HG03558 (cell line): ENCODE data around the gene SPATS2.

ENCODE experiments used
- ATAC-seq: cut with Tn5 transposase; IDR thresholded peaks from one replicate; pipeline ENCODE4 v1.9.1; 2021; ENCODE audit warnings: moderate number of reproducible peaks; ENCODE audit not compliant: unreplicated experiment; ENCODE audit errors: extremely low read depth

SPATS2 gene

DNA sequence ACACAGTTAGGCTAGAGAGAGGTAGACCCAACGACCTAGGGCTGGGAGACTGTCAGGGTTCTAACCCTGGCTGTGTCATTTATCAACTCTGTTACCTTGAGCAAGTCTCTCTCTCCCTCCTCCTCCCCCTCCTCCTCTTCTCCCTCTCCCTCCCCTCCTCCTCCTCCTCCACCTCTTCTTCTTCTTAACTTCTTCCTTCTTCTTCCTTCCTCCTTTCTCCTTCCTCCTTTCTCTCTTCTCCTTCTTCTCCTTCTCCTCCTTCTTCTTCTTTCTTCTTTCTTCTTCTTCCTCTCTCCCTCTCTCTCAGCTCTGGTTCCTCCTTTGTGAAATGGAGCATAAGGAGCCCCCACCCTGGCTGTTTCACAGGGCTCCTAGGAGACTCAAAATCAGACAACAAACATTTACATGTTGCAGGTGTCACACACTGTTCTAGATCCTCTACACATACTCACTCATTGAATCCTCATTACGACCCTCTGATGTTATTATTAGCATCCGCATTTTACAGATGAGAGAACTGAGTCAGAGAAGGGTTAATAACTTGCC is 169.3 kb downstream of the SPATS2 start:
- no peak for ATAC-seq

DNA sequence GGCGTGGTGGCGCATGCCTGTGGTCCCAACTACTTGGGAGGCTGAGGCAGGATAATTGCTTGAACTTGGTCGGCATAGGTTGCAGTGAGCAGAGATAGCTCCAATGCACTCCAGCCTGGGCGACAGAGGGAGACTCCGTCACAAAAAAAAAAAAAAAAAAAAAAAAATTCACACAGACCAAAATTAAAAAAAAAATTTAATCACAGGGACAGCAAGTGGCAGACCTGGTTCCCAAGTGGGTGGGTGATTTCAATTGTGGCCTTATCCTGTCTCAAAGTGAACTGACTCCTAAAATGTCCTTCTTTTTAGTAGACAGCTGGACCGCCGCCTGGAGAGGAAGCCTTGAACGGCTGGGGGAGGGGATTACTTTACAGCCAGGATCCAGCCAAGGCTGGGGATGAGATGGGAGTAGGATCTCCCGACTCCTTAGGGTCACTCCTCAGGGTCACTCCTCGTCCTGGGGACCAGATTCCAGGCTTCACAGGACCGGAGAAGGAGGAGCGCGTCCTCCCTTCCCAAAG is 170.0 kb downstream of the SPATS2 start:
- ATAC-seq = no peak

DNA sequence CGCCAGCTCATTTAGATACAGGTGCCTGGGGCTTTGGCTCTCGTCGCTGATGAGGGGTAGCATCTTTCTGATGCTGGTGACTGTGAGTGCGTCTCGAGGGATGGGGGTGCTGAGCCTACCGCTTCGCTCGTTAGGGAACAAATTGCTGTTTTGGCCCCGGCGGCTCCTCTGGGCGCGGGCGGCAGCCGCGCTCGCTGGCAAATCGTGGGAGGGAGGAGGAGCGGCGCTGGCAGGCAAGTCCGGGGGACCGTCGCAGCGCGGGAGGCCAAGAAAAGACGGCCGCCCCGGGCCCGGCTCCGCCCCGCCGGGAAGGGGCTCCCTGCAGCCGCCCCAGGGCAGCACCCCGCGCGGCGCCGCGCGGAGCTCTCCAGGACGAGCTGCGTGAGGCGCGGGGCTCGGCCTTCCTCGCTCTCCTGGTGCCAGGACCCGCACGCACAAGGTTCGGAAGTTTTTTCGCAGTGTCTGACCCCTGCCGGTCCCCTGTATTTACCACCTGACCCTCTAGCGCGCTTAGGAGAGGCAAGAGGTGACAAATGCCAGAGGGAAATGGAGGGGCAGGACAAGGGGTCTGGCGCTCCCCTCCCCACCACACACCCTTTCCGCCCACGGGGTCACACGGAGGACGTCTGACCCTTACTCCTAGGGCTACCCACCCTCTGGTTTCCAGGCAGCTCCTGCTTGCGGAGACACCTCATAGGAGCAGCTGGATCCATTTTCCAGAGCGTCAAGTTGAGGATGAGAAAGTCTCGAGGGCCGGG is 170.7 kb downstream of the SPATS2 start:
- no peak for ATAC-seq

DNA sequence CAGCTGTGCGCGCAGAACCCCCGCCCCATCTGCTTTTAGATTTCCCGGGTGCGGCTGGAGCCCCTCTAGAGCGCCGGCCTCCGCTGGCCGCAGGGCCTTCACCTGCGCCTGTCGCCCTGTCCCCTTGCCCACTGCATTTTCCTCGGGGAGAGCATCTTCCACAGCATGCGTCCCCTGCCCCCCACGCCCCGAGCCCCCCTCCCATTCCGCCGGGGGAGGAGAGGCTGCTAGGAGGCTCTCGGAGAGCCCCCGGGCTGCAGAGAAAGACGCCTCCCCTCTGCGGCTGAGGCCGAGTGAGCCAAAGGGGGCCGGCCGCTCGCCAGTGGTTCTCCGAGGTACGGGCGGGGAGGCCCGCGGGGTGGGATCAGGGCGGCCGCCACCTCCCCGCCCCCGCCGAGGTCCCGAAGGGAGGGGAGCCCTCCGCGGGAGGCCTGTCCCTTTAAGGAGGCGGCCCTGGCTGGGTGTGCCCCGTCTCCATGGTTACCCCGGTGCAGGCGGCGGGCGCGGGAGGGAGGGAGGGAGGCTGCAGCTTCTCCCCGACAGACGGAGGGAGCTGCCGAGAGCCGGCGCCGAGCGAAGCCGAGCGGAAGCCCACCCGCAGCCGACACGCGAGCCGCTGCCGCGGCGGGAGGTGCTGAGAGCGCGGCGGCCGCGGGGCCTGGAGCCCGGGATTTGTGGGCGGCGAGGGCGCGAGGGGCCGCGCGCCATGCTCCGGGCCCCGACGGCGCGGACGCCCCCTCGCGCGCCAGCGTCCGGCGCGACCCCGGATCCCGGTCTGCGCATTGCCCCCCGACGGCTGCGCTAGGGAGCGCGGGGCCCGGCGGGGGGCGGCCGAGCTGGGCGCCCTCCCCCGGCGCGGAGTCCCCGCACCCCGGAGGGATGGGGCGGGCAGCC is 171.5 kb downstream of the SPATS2 start, which contains the start of gene KCNH3:
Gene KCNH3, plus strand, starts transcription at position 521 of the 894 bp plus-strand sequence. CDS start 387 bp downstream, outside the sequence.
- no peak for ATAC-seq

DNA sequence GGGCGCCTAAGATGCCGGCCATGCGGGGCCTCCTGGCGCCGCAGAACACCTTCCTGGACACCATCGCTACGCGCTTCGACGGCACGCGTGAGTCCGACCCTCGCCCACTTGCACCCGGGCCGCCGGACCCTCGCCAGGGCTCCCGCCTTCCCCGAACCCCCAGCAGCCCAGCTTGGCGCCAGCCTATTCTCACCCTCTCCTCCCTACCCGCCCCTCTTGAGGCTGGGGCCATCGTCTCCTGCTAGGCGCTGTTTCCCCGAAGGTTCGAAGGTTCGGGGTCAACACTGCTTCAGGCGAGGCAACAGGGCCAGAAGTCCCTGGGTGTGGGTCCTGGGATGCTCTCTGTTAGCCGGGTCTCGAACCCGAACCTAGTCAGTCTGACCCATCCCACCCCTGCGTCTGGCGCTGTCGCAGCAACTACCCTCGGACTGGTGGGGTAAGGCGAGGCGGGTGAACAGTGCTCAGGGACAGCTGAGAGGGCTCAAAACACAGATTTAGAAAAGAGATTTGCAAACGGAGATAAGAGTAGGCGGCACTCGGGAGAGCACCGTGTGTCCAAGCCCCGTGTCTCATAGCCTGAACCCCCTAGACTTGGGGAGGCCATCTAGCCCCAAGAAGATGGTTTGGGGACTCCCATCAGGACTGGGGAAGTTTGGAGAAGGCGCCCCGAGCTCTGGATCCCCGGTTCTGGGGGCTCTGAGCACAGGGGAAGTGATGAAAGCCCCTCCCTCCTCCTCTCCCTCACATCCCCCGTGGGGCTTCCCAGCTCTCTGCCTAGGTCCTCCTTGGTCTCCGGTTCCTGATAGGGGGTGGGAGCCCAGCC is 172.4 kb downstream of the SPATS2 start:
- ATAC-seq = no peak

DNA sequence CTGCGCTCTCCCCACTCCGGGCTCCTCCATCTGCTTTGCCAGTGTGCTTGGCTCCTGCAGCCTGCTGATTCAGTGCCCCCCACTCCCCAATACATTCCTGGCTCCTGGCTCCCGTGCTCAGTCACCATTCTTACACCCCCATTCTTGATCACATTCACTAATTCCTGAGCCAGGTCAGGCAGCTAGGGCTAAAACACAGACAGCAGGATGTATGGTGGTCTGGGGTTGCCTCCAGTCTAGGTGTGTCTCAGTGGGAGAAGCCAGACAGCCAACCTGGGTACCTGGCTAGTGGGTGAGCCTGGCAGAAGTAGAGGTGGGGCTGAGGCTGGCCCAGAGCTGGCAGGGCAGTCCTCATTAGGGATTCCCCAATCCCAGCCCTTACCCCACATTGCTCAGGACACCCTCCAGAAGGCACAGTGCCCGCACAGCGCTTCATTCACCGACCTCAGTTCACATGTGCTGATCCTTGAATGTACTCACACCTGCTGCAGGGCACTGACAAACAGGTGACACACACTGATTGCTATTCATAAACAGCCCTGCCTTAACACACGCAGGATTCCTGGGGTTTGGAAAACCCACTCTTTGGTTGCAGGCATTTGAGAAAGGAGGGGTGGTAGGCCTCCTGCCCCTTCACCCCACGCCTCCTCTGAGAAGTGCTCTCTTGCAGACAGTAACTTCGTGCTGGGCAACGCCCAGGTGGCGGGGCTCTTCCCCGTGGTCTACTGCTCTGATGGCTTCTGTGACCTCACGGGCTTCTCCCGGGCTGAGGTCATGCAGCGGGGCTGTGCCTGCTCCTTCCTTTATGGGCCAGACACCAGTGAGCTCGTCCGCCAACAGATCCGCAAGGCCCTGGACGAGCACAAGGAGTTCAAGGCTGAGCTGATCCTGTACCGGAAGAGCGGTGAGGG is 173.2 kb downstream of the SPATS2 start:
- no peak for ATAC-seq

DNA sequence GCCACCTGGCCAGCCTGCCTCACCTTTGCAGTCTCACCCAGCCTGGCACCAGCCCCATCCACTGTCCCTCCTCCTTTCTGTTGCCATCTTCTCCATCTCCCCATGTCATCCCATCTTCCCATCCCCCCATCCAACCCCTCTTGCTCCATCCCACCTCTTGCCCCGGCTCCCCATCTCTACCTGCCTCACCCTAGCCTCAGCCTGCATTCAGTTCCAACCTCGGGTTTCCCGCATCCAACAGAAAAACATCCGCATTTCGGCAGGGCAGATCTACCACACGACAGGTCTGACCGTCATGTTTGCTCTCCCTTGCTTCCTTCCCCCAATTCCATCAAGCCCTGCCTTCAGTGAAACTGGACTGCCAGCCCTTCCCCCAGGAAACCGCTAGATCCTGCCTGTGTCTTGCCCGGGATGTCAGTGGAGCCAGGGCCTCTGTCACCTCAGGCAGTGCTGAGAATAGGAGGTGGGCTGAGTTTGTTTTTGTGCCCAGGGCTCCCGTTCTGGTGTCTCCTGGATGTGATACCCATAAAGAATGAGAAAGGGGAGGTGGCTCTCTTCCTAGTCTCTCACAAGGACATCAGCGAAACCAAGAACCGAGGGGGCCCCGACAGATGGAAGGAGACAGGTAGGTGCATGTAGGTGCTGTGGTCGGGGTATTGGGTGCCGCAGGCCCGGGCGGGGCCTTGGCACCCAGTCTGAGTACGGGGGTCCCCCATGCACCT is 174.0 kb downstream of the SPATS2 start:
- ATAC-seq = no peak

DNA sequence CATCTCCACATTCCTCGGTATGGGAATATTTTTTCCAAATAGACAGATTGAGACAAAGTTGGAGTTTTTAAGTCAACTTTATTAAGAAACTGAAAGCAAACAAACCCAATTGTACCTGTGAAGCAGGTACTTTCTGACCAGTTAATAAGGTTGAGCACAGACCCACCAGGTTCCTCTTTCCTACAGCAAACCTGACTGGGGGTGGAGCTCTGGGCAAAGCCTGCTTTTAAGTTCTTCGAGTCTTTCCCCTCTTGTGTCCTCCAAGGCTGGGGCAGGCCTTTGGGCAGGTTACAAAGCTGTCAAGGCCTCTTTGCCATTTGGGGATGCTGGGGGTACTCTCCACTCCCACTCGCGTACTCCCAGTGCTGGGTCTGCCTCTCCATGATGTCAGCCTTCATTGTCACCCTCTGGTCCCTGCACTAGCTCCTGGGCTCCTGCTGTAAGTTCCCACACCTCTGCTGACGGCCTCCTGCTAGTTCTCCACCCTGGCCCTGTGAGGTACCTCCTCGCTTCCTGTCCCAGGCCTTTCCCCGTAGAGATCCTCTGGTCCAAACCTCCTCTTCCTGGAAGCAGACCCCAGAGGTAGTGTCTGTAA is 174.7 kb downstream of the SPATS2 start:
- no peak for ATAC-seq

DNA sequence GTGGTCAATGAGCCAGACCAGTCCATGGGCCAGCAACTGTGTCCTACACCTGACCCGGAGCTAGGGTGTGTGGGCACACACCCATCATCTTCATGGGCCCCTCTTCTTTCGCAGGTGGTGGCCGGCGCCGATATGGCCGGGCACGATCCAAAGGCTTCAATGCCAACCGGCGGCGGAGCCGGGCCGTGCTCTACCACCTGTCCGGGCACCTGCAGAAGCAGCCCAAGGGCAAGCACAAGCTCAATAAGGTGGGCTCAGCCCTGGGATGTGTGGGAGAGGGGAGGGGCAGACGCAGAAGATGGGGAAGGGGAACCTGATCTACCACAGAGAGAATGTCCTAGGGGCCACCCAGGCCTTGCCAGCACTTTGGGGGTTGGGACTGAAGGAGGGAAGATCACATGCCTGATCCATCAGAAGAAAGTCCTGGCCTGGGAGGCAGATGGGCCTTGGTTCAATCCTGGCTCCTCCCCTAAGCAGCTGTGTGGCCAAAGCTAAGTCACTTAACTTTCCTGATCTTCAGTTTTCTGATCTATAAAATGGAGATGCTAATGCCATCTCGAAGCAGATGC is 175.4 kb downstream of the SPATS2 start:
- ATAC-seq = no peak

DNA sequence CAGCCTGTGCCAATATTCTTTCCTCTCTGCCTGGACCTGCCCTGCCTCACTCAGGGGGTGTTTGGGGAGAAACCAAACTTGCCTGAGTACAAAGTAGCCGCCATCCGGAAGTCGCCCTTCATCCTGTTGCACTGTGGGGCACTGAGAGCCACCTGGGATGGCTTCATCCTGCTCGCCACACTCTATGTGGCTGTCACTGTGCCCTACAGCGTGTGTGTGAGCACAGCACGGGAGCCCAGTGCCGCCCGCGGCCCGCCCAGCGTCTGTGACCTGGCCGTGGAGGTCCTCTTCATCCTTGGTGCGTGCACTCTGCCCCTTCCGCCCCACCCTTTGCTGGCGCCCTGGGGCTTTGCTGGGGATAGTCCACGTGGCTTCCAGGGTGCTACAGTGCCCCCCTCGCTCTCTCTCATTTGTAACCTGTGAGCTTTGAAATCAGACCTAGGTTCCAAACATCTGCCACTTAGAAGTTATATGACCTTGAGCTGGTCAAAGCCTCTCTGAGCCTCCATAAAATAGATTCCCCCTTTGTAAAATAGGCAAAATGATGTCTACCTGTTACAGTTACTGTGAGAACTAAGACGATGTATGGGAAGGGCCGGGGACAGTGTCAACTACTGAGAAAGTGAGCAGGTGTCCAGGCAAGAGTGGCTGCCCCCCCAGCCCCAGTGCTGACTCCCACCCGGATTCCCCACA is 176.1 kb downstream of the SPATS2 start:
- ATAC-seq = no peak

DNA sequence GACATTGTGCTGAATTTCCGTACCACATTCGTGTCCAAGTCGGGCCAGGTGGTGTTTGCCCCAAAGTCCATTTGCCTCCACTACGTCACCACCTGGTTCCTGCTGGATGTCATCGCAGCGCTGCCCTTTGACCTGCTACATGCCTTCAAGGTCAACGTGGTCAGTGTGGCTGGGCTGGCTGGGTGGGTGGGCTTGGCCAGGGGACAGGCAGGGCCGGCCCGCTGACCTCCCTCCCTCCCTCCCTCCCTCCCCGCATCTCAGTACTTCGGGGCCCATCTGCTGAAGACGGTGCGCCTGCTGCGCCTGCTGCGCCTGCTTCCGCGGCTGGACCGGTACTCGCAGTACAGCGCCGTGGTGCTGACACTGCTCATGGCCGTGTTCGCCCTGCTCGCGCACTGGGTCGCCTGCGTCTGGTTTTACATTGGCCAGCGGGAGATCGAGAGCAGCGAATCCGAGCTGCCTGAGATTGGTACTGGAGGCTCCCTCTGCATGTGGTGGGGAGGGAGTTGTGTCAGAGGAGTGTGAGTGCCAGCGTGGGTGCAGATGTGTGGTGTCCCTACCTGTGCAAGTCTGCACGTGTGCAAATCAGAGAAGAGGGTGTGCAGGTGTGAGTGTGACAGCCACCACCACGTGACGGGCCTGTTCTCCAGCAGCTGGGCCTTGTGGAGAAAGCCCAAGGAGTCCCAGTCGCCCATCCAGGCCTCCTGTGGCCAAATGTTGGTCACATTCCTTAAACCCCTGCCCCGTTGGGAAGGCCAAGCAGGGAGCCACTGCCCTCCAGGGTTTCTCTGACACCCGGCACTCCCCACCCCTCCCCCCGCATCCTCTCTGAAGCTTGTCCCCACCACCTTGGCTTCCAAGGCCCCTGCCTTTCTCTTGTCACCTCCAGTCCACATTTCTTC is 176.9 kb downstream of the SPATS2 start:
- ATAC-seq = no peak

DNA sequence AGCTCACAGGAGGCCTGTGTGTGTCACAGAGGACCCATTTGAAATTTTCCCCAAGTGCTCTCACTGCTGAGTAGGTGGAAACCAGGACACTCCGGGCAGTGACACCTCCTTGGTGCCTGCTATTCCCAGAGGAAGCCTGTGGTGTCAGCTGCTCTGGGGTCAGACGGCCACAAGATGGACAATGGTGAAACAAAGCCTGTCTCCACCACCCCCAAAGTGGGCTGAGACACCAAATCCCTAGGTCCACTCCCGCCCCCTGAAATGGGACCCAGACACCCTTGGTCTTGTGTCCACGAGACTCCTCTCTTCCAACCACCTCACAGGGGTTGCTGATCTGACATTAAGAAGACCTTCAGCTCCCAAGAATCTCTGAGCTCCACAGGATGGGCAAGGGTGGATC is 178.6 kb downstream of the SPATS2 start:
- no peak for ATAC-seq

DNA sequence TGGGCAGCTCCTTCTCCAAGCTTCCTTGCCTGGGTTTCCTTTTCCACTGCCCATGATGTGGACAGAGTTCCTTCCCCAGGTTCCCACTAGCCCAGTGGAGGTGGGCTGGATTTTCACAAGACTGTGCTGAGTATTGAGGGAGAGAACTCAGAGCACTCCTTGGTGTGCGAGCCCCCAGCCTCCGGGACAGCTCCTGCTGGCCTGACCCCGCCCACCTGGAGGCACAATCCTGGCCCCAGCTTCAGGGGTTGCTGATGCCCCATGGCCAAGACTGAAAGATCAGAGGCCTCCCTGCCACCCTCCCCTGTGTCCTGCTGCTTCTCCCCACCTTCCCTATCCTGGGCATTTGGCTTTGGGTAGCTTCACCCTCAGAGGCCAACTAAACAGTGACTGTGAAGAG is 179.2 kb downstream of the SPATS2 start:
- no peak for ATAC-seq

DNA sequence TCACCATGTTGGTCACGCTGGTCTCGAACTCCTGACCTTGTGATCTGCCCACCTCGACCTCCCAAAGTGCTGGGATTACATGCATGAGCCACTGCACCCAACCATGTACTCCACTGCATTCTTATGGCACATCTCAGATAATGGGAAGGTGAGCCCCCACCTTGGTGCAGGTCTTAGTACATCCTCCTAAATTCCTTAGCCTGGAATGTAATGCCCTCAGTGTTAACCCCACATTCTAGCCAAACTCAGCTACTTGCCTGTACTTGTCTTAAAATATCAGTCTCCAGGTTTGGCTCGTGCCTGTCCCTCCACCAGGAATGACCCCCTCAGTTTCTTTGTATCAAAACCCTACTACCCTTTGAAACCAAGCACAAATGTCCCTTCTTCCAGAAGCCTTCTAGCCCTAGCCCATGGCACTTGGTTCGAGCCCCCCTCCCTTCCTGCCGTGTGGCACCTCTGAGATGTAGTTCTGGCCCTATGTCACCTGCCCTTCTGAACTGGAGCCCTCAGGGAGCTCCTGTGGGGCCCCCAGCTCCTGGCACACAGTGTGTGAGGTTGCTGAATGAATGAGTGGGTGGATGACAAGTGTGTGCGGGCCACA is 179.9 kb downstream of the SPATS2 start:
- ATAC-seq = no peak

DNA sequence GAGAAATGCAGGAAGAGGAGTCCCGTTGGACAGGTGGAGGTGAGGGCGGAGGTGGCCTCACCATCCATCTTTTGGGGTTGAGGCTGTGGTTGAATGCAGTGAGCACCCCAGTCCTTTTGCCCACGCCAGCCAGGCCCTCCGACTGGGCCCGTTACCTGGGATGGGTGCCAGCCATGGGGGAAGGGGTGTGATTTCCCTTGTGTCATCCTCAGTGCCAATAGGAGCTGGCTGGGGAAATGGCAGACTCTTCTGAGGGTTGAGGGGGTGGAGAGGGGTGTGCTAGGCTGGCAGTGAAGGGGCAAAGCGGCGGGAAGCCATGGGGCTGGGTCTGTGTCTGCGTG is 181.2 kb downstream of the SPATS2 start:
- no peak for ATAC-seq
